ENCODE data around the gene FMNL2. TPM values are rescaled to one million over a fixed set of nuclear protein-coding genes. Genes with fewer than 3 reads are reported as not detected.

Gene FMNL2
- total RNA-seq = under 1 TPM; 0.75 to 0.83 TPM

DNA sequence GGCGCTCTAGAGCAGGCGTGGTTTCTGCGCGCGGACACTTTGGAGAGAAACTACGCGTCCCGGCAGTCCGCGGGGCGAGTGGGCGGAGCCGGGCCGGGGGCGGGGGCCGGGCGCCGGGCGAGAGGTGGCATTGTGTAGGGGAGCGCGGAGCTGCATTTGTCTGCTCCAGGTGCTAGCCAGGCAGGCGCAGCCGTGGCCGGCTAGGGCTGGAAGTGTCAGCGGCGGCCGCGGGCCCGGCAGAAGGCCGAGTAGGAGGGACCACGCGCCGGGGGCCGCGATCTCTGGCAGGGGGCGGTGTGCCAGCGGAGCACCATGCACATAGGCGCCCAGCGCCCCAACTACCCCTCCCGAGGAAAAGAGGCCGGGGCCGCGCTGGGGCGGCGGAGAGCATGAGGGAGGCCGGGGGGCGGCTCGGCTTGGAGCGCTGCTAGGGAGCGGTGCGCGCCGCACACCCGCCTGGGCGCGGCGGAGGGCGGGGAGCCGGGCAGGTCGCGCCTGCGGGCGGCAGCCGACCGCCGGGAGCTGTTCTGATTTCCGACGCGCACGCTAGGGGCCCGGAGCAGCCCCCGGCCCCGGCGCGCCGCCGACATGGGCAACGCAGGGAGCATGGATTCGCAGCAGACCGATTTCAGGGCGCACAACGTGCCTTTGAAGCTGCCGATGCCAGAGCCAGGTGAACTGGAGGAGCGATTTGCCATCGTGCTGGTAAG lies at the start of gene FMNL2:
FMNL2 (plus strand) TSS at position 159 of the 710 bp plus-strand sequence.

Other genes starting within 250 kb of the FMNL2 start
- under 1 TPM; 0.10 to 0.13 TPM for gene CACNB4, start 236.1 kb upstream of the FMNL2 start, total RNA-seq
- gene STAM2, start 159.4 kb upstream of the FMNL2 start, total RNA-seq = 10 to 100 TPM; 14.6 to 15.9 TPM

Measured in activated naive CD4-positive, alpha-beta T cell treated with anti-CD3 and anti-CD28 coated beads, Interleukin-2, amount 10 ng/mL, durations not matched to agents 5 hours and 36 hours (primary cell).